Liver (tissue), 9 donors: ENCODE data around the gene PKMYT1. TPM values are rescaled to one million over a fixed set of nuclear protein-coding genes. Genes with fewer than 3 reads are reported as not detected.

Source experiments
- DNase-seq: peaks from one replicate; pipeline ENCODE4 v3.0.0-alpha.2; 2017; ENCODE audit warnings: low spot score
- H3K27ac ChIP-seq, 2 donors: one replicate each; pipeline ENCODE4 v1.7.0; 2013; ENCODE audit warnings: inconsistent platforms in 2 of 2, low read length in 2 of 2, control low read depth in 1 of 2, low read depth in 1 of 2, mild to moderate bottlenecking in 1 of 2
- H3K27me3 ChIP-seq, 4 donors: one replicate each; pipeline versions ENCODE4 v1.6.1 to v1.7.0; 2013; ENCODE audit warnings: low read length in 3 of 4, inconsistent platforms in 1 of 4, mild to moderate bottlenecking in 1 of 4, moderate library complexity in 1 of 4; ENCODE audit not compliant: control insufficient read depth in 4 of 4, insufficient read depth in 4 of 4
- H3K36me3 ChIP-seq, 4 donors: one replicate each; pipeline versions ENCODE4 v1.6.1 to v1.7.0; 2013; ENCODE audit warnings: low read length in 3 of 4, mild to moderate bottlenecking in 3 of 4, low read depth in 1 of 4, moderate library complexity in 1 of 4; ENCODE audit not compliant: control insufficient read depth in 4 of 4, insufficient read depth in 3 of 4
- H3K4me1 ChIP-seq, 4 donors: one replicate each; pipeline versions ENCODE4 v1.6.1 to v1.7.0; 2013; ENCODE audit warnings: low read length in 3 of 4, mild to moderate bottlenecking in 3 of 4, moderate library complexity in 1 of 4; ENCODE audit not compliant: control insufficient read depth in 4 of 4, insufficient read depth in 4 of 4
- H3K4me3 ChIP-seq, 3 donors: one replicate each; pipeline versions ENCODE4 v1.6.1 to v1.7.0; 2013; ENCODE audit warnings: low read length in 3 of 3, control low read depth in 1 of 3, low read depth in 1 of 3, mild to moderate bottlenecking in 1 of 3
- H3K9ac ChIP-seq, 2 donors: one replicate each; pipeline ENCODE4 v1.7.0; 2013; ENCODE audit warnings: low read length in 2 of 2, mild to moderate bottlenecking in 2 of 2, moderate library complexity in 2 of 2, control low read depth in 1 of 2, low read depth in 1 of 2
- H3K9me3 ChIP-seq, 4 donors: one replicate each; pipeline versions ENCODE4 v1.6.1 to v1.7.0; 2013; ENCODE audit warnings: low read length in 3 of 4; ENCODE audit not compliant: control insufficient read depth in 4 of 4
- EGR1 ChIP-seq, 2 donors: IDR thresholded peaks; 2 replicates each; pipeline ENCODE4 v1.6.1; 2016 to 2018; ENCODE audit warnings: antibody characterized with exemption in 2 of 2, low read depth in 2 of 2
- FOXA1 ChIP-seq: IDR thresholded peaks from 2 replicates; pipeline ENCODE4 v1.6.1; 2016; ENCODE audit warnings: antibody characterized with exemption
- FOXA2 ChIP-seq: IDR thresholded peaks from 2 replicates; pipeline ENCODE4 v1.6.1; 2016; ENCODE audit warnings: antibody characterized with exemption
- GABPA ChIP-seq, 2 donors: IDR thresholded peaks in 1 of 2; conservative IDR thresholded peaks in 1 of 2; 2 replicates each; pipeline ENCODE4 v1.6.1; 2016; ENCODE audit warnings: antibody characterized with exemption in 2 of 2, mild to moderate bottlenecking in 1 of 2, moderate library complexity in 1 of 2
- HNF4G ChIP-seq: IDR thresholded peaks from 2 replicates; pipeline ENCODE4 v1.6.1; 2016; ENCODE audit warnings: antibody characterized with exemption
- JUND ChIP-seq, 2 donors: IDR thresholded peaks; 2 replicates each; pipeline ENCODE4 v1.6.1; 2016; ENCODE audit warnings: antibody characterized with exemption in 2 of 2
- MAX ChIP-seq: IDR thresholded peaks from 2 replicates; pipeline ENCODE4 v1.6.1; 2016; ENCODE audit warnings: antibody characterized with exemption
- RAD21 ChIP-seq, 2 donors: IDR thresholded peaks; 2 replicates each; pipeline ENCODE4 v1.6.1; 2016; ENCODE audit warnings: antibody characterized with exemption in 2 of 2, mild to moderate bottlenecking in 2 of 2
- REST ChIP-seq: IDR thresholded peaks from 2 replicates; pipeline ENCODE4 v1.6.1; 2016; ENCODE audit warnings: antibody characterized with exemption, mild to moderate bottlenecking
- RXRA ChIP-seq, 2 donors: IDR thresholded peaks; 2 replicates each; pipeline ENCODE4 v1.6.1; 2017 to 2018; ENCODE audit warnings: antibody characterized with exemption in 2 of 2, mild to moderate bottlenecking in 1 of 2
- SP1 ChIP-seq: IDR thresholded peaks from 2 replicates; pipeline ENCODE4 v1.6.1; 2018; ENCODE audit warnings: antibody characterized with exemption, mild to moderate bottlenecking
- WGBS: extraction: QIAGEN DNeasy Blood & Tissue Kit; methylation state at CpG from one replicate; pipeline ENCODE4 v1.1.7; 2013; 5-methylcytosine and 5-hydroxymethylcytosine counted together
- polyA plus RNA-seq, 2 donors: library from polyadenylated mRNA; stranded (reverse) in 1 of 2; unstranded in 1 of 2; fragments of 200-250 nt in 1 of 2; fragments of >200 nt in 1 of 2; fragmentation: Nextera tagmentation in 1 of 2; extraction: Ambion mirVana in 1 of 2; gene quantifications; one replicate each; pipeline versions ENCODE4 v1.2.1 to v1.2.3, GENCODE V29; 2013 to 2015
- total RNA-seq, 2 donors: library from RNA; depleted of rRNA; stranded (reverse); fragments of >200 nt; gene quantifications; one replicate each; pipeline ENCODE4 v1.2.3, GENCODE V29; 2014
- TF ChIP-seq, protein P1 (sequence below): fragments of 150-350 bp; IDR thresholded peaks from 2 replicates; pipeline ENCODE4 v1.5.1; 2017; ENCODE audit warnings: improper control_type of control experiment, low read depth, low read length; ENCODE audit not compliant: missing input control
- TF ChIP-seq, protein P2 (sequence below): IDR thresholded peaks from 2 replicates; pipeline ENCODE4 v1.6.1; 2016; ENCODE audit warnings: antibody characterized with exemption
- TF ChIP-seq, protein P3 (sequence below): IDR thresholded peaks from 2 replicates; pipeline ENCODE4 v1.6.1; 2016; ENCODE audit warnings: antibody characterized with exemption
- donor health status: healthy.
- donor health status: healthy.
- donor health status: healthy.
- donor health status: healthy.
- donor health status: healthy.

The PKMYT1 gene
- total RNA-seq (10 to 100 TPM in 1 of 2 donors, under 1 TPM in 1; 0.50 to 15.8 TPM), polyA plus RNA-seq (1 to 10 TPM; 1.7 to 3.4 TPM)

GRCh38 chr16:2980227-2981176, at the start of gene PKMYT1:
PKMYT1 (minus strand) TSS chr16:2980446; CDS start chr16:2979657, 789 bp downstream.
- TF ChIP-seq SP1 (no peak), EGR1 (IDR thresholded peaks at IDR 0.05; ENCODE audit: low read depth in 2 of 2) (peak in 1 of 2 donors; percentile 84), GABPA (IDR thresholded peaks at IDR 0.05 in 1 of 2, conservative IDR thresholded peaks at IDR 0.05 in 1 of 2) (no peak), RXRA (IDR thresholded peaks at IDR 0.05) (no peak), MAX (no peak), HNF4G (no peak), RAD21 (IDR thresholded peaks at IDR 0.05) (no peak)
- Histone ChIP-seq H3K36me3 (no peaks in the 10 kb centered on the region), H3K4me1 (peaks cover 8 to 33% (median 18%) of the 10 kb centered on the region in 4 donors), H3K27me3 (peaks cover 0 to 2% (median 0%) of the 10 kb centered on the region in 4 donors), H3K4me3 (peak within 1 kb of the TSS; percentile 66 to 79 (median 77)), H3K27ac (peak within 1 kb of the TSS; percentile 49 to 65), H3K9ac (peak within 1 kb of the TSS; percentile 77), H3K9me3 (no peaks in the 10 kb centered on the region)
- peak; percentile 95 for DNase-seq
- 6% methylated on average over 91 of the region's 91 CpGs for WGBS

DNA sequence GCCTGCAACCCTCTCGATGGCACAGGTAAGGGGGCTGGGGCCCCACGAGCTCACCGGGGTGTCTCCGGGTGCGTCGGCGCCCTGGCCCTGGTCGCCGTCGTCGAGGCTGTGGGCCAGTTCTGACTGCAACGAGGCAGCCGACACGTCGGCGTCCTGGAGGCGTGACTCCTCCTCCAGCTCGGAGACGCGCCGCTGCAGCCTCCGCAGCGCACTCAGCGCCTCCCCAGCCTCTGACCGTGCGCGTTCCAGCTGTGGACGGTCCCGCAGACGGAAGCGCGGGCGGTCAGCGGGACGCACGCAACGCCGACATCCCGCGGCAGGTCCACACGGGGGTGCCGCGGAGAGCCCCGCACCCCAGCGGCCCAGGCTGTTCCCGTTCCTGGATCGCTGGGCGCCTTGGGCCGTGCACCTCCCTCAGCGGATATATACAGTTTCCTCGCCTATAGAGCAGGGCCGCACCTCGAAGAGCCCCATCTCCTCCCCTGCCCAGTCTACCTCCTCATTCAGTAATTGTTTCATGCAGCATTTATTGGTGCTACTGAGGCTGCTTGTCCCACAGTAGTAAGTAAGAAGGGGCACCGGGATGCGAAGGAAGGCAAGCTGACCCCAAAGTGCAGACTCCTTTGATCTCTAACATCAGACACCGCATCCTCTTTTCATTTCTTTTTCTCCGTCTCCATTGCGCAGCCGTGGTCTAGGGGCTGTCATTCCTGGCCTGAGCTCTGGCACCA, 49.4 kb upstream of the PKMYT1 start:
- DNase-seq, result no peak

More for the DNA sequence above, 49.4 kb upstream of the PKMYT1 start:
- WGBS, result 21% methylated on average over 59 of the region's 59 CpGs
- no peak for TF ChIP-seq FOXA2
- TF ChIP-seq RAD21 (IDR thresholded peaks at IDR 0.05), result no peak
- TF ChIP-seq, protein P1, sequence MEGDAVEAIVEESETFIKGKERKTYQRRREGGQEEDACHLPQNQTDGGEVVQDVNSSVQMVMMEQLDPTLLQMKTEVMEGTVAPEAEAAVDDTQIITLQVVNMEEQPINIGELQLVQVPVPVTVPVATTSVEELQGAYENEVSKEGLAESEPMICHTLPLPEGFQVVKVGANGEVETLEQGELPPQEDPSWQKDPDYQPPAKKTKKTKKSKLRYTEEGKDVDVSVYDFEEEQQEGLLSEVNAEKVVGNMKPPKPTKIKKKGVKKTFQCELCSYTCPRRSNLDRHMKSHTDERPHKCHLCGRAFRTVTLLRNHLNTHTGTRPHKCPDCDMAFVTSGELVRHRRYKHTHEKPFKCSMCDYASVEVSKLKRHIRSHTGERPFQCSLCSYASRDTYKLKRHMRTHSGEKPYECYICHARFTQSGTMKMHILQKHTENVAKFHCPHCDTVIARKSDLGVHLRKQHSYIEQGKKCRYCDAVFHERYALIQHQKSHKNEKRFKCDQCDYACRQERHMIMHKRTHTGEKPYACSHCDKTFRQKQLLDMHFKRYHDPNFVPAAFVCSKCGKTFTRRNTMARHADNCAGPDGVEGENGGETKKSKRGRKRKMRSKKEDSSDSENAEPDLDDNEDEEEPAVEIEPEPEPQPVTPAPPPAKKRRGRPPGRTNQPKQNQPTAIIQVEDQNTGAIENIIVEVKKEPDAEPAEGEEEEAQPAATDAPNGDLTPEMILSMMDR, result no peak
- TF ChIP-seq MAX, result no peak
- TF ChIP-seq, protein P2, sequence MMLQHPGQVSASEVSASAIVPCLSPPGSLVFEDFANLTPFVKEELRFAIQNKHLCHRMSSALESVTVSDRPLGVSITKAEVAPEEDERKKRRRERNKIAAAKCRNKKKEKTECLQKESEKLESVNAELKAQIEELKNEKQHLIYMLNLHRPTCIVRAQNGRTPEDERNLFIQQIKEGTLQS, result no peak
- no peak for TF ChIP-seq FOXA1
- no peak for TF ChIP-seq GABPA (IDR thresholded peaks at IDR 0.05 in 1 of 2, conservative IDR thresholded peaks at IDR 0.05 in 1 of 2)
- TF ChIP-seq, protein P3, sequence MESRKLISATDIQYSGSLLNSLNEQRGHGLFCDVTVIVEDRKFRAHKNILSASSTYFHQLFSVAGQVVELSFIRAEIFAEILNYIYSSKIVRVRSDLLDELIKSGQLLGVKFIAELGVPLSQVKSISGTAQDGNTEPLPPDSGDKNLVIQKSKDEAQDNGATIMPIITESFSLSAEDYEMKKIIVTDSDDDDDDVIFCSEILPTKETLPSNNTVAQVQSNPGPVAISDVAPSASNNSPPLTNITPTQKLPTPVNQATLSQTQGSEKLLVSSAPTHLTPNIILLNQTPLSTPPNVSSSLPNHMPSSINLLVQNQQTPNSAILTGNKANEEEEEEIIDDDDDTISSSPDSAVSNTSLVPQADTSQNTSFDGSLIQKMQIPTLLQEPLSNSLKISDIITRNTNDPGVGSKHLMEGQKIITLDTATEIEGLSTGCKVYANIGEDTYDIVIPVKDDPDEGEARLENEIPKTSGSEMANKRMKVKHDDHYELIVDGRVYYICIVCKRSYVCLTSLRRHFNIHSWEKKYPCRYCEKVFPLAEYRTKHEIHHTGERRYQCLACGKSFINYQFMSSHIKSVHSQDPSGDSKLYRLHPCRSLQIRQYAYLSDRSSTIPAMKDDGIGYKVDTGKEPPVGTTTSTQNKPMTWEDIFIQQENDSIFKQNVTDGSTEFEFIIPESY, result no peak
- no peak for TF ChIP-seq JUND (IDR thresholded peaks at IDR 0.05)
- no peak for TF ChIP-seq REST
- H3K27ac ChIP-seq, result no peak overlapping the region
- no peaks in the 10 kb centered on the region for H3K9me3 ChIP-seq
- H3K27me3 ChIP-seq, result peaks cover 0 to 5% (median 2%) of the 10 kb centered on the region in 4 donors
- peaks cover 0 to 22% (median 6%) of the 10 kb centered on the region in 4 donors for H3K4me1 ChIP-seq
- H3K36me3 ChIP-seq, result peaks cover 0 to 14% (median 3%) of the 10 kb centered on the region in 4 donors
- no peak overlapping the region for H3K4me3 ChIP-seq
- H3K9ac ChIP-seq, result no peak overlapping the region
